Mucosa of stomach (tissue), 1 donor: ENCODE data around the gene EIF4E1B.

ENCODE experiments used
- H3K27me3 ChIP-seq: one replicate; pipeline ENCODE4 v1.7.0; 2013; ENCODE audit warnings: mild to moderate bottlenecking, low read length; ENCODE audit not compliant: control insufficient read depth, insufficient read depth
- H3K36me3 ChIP-seq: one replicate; pipeline ENCODE4 v1.7.0; 2013; ENCODE audit warnings: low read length; ENCODE audit not compliant: control insufficient read depth, insufficient read depth
- H3K4me1 ChIP-seq: one replicate; pipeline ENCODE4 v1.7.0; 2013; ENCODE audit warnings: mild to moderate bottlenecking, low read length; ENCODE audit not compliant: control insufficient read depth, insufficient read depth
- H3K4me3 ChIP-seq: one replicate; pipeline ENCODE4 v1.7.0; 2013; ENCODE audit warnings: low read length
- H3K9ac ChIP-seq: one replicate; pipeline ENCODE4 v1.7.0; 2013; ENCODE audit warnings: mild to moderate bottlenecking, low read length, moderate library complexity
- H3K9me3 ChIP-seq: one replicate; pipeline ENCODE4 v1.7.0; 2013; ENCODE audit warnings: mild to moderate bottlenecking, low read length, moderate library complexity; ENCODE audit not compliant: control insufficient read depth
- donor health status: Pancreatic carcinoma.

EIF4E1B gene

GRCh38 chr5:176677209-176677939, 46.9 kb downstream of the EIF4E1B start:
- H3K9ac ChIP-seq: no peak overlapping the region
- H3K4me1 ChIP-seq: no peaks in the 10 kb centered on the region
- H3K4me3 ChIP-seq: no peak overlapping the region
- no peaks in the 10 kb centered on the region for H3K36me3 ChIP-seq
- H3K9me3 ChIP-seq: no peaks in the 10 kb centered on the region
- H3K27me3 ChIP-seq: peaks cover 39% of the 10 kb centered on the region

- Histone ChIP-seq H3K27me3 (peaks cover 48% of the 10 kb centered on the region), H3K9me3 (no peaks in the 10 kb centered on the region), H3K9ac (no peak overlapping the region), H3K4me3 (no peak overlapping the region), H3K4me1 (no peaks in the 10 kb centered on the region), H3K36me3 (no peaks in the 10 kb centered on the region)
Observed at GRCh38 chr5:176678584-176678983, 48.1 kb downstream of the EIF4E1B start.

GRCh38 chr5:176679365-176680225, 49.1 kb downstream of the EIF4E1B start:
- Histone ChIP-seq H3K27me3 (peaks cover 51% of the 10 kb centered on the region), H3K4me3 (no peak overlapping the region), H3K9me3 (no peaks in the 10 kb centered on the region)

GRCh38 chr5:176680226-176680563, 49.7 kb downstream of the EIF4E1B start:
- Histone ChIP-seq H3K27me3 (peaks cover 51% of the 10 kb centered on the region), H3K4me3 (no peak overlapping the region), H3K36me3 (no peaks in the 10 kb centered on the region), H3K9me3 (no peaks in the 10 kb centered on the region), H3K9ac (no peak overlapping the region), H3K4me1 (no peaks in the 10 kb centered on the region)

More at GRCh38 chr5:176679365-176680225, 49.1 kb downstream of the EIF4E1B start:
- H3K36me3 ChIP-seq: no peaks in the 10 kb centered on the region
- H3K4me1 ChIP-seq: no peaks in the 10 kb centered on the region
- no peak overlapping the region for H3K9ac ChIP-seq

GRCh38 chr5:176682016-176682531, 51.6 kb downstream of the EIF4E1B start:
- H3K4me3 ChIP-seq: no peak overlapping the region
- peaks cover 45% of the 10 kb centered on the region for H3K27me3 ChIP-seq
- no peaks in the 10 kb centered on the region for H3K36me3 ChIP-seq
- no peak overlapping the region for H3K9ac ChIP-seq
- no peaks in the 10 kb centered on the region for H3K9me3 ChIP-seq
- H3K4me1 ChIP-seq: no peaks in the 10 kb centered on the region

- Histone ChIP-seq H3K4me1 (no peaks in the 10 kb centered on the region), H3K27me3 (peaks cover 30% of the 10 kb centered on the region)
Observed at GRCh38 chr5:176685010-176685409, 54.5 kb downstream of the EIF4E1B start.

GRCh38 chr5:176687247-176687646, 56.8 kb downstream of the EIF4E1B start:
- Histone ChIP-seq H3K27me3 (peaks cover 21% of the 10 kb centered on the region), H3K9ac (no peak overlapping the region), H3K4me1 (peaks cover 4% of the 10 kb centered on the region), H3K9me3 (no peaks in the 10 kb centered on the region), H3K36me3 (no peaks in the 10 kb centered on the region), H3K4me3 (no peak overlapping the region)

More at GRCh38 chr5:176685010-176685409, 54.5 kb downstream of the EIF4E1B start:
- Histone ChIP-seq H3K4me3 (no peak overlapping the region), H3K36me3 (no peaks in the 10 kb centered on the region), H3K9ac (no peak overlapping the region), H3K9me3 (no peaks in the 10 kb centered on the region)

GRCh38 chr5:176687881-176688280, 57.4 kb downstream of the EIF4E1B start:
- H3K4me3 ChIP-seq: no peak overlapping the region
- H3K36me3 ChIP-seq: no peaks in the 10 kb centered on the region
- peaks cover 10% of the 10 kb centered on the region for H3K4me1 ChIP-seq
- H3K9me3 ChIP-seq: no peaks in the 10 kb centered on the region
- H3K27me3 ChIP-seq: peaks cover 19% of the 10 kb centered on the region
- no peak overlapping the region for H3K9ac ChIP-seq

GRCh38 chr5:176690911-176691310, 60.4 kb downstream of the EIF4E1B start:
- H3K9me3 ChIP-seq: no peaks in the 10 kb centered on the region
- H3K4me1 ChIP-seq: peaks cover 18% of the 10 kb centered on the region
- H3K4me3 ChIP-seq: no peak overlapping the region
- peaks cover 24% of the 10 kb centered on the region for H3K27me3 ChIP-seq
- H3K9ac ChIP-seq: no peak overlapping the region
- H3K36me3 ChIP-seq: no peaks in the 10 kb centered on the region

- H3K9me3 ChIP-seq: no peaks in the 10 kb centered on the region
- H3K27me3 ChIP-seq: peaks cover 28% of the 10 kb centered on the region
- H3K9ac ChIP-seq: no peak overlapping the region
- H3K36me3 ChIP-seq: no peaks in the 10 kb centered on the region
- peaks cover 18% of the 10 kb centered on the region for H3K4me1 ChIP-seq
- H3K4me3 ChIP-seq: no peak overlapping the region
Observed at GRCh38 chr5:176691524-176691923, 61.0 kb downstream of the EIF4E1B start.

GRCh38 chr5:176692326-176692725, 61.9 kb downstream of the EIF4E1B start:
- H3K27me3 ChIP-seq: peaks cover 33% of the 10 kb centered on the region
- H3K36me3 ChIP-seq: no peaks in the 10 kb centered on the region
- no peaks in the 10 kb centered on the region for H3K9me3 ChIP-seq
- no peak overlapping the region for H3K4me3 ChIP-seq
- no peak overlapping the region for H3K9ac ChIP-seq
- peaks cover 18% of the 10 kb centered on the region for H3K4me1 ChIP-seq

- H3K9me3 ChIP-seq: no peaks in the 10 kb centered on the region
- no peak overlapping the region for H3K9ac ChIP-seq
- H3K4me1 ChIP-seq: peaks cover 18% of the 10 kb centered on the region
- no peak overlapping the region for H3K4me3 ChIP-seq
- H3K27me3 ChIP-seq: peaks cover 38% of the 10 kb centered on the region
- H3K36me3 ChIP-seq: no peaks in the 10 kb centered on the region
Observed at GRCh38 chr5:176692839-176693476, 62.5 kb downstream of the EIF4E1B start.
